SK-N-SH treated with all-trans-retinoic acid at 6 μM for 48 hours (cell line): ENCODE measurements around the gene FOSL1.

Experiments used
- BACH2 ChIP-seq: fragments of 250-450 bp; sonication (Bioruptor Pico); IDR thresholded peaks from 2 replicates; pipeline ENCODE4 v1.9.0; 2021; ENCODE audit warnings: mild to moderate bottlenecking, borderline replicate concordance
- CSDC2 ChIP-seq: fragments of 250-450 bp; sonication (Bioruptor Pico); IDR thresholded peaks from 2 replicates; pipeline ENCODE4 v1.5.0; 2020; ENCODE audit warnings: mild to moderate bottlenecking, moderate library complexity
- ESRRG ChIP-seq: fragments of 250-450 bp; sonication (Bioruptor Pico); IDR thresholded peaks from 2 replicates; pipeline ENCODE4 v1.6.1; 2021; ENCODE audit warnings: mild to moderate bottlenecking
- GLIS3 ChIP-seq: fragments of 250-450 bp; sonication (Bioruptor Pico); IDR thresholded peaks from 2 replicates; pipeline ENCODE4 v1.5.0; 2020; ENCODE audit warnings: mild to moderate bottlenecking, moderate library complexity
- OSR1 ChIP-seq: fragments of 250-450 bp; sonication (Bioruptor Pico); IDR thresholded peaks from 2 replicates; pipeline ENCODE4 v1.8.0; 2022; ENCODE audit warnings: moderate library complexity, mild to moderate bottlenecking, inconsistent platforms
- RARB ChIP-seq: fragments of 250-450 bp; sonication (Bioruptor Pico); IDR thresholded peaks from 2 replicates; pipeline ENCODE4 v1.8.0; 2021; ENCODE audit warnings: mild to moderate bottlenecking, moderate library complexity
- TCF4 ChIP-seq: fragments of 250-450 bp; sonication (Bioruptor Pico); IDR thresholded peaks from 2 replicates; pipeline ENCODE4 v1.8.0; 2021; ENCODE audit warnings: mild to moderate bottlenecking, moderate library complexity, borderline replicate concordance
- TOX ChIP-seq: fragments of 250-450 bp; sonication (Bioruptor Pico); IDR thresholded peaks from 2 replicates; pipeline ENCODE4 v1.8.0; 2021; ENCODE audit warnings: mild to moderate bottlenecking, moderate library complexity, borderline replicate concordance
- ZC3H10 ChIP-seq: fragments of 250-450 bp; sonication (Bioruptor Pico); IDR thresholded peaks from 2 replicates; pipeline ENCODE4 v1.5.1; 2021; ENCODE audit warnings: mild to moderate bottlenecking, moderate library complexity
- ZFP30 ChIP-seq: fragments of 450-650 bp; formaldehyde crosslinking; IDR thresholded peaks from 2 replicates; pipeline ENCODE4 v1.5.0; 2022; ENCODE audit warnings: mild to moderate bottlenecking, moderate library complexity
- ZNF8 ChIP-seq: fragments of 450-650 bp; formaldehyde crosslinking; IDR thresholded peaks from 2 replicates; pipeline ENCODE4 v1.5.0; 2020; ENCODE audit warnings: mild to moderate bottlenecking, moderate library complexity
- TF ChIP-seq, protein P1 (sequence below): fragments of 250-450 bp; sonication (Bioruptor Pico); IDR thresholded peaks from 2 replicates; pipeline ENCODE4 v1.8.0; 2020; ENCODE audit warnings: mild to moderate bottlenecking, moderate library complexity, borderline replicate concordance
- TF ChIP-seq, protein P2 (sequence below): fragments of 250-450 bp; sonication (Bioruptor Pico); IDR thresholded peaks from 2 replicates; pipeline ENCODE4 v1.5.1; 2020; ENCODE audit warnings: low read depth, mild to moderate bottlenecking, moderate library complexity

DNA sequence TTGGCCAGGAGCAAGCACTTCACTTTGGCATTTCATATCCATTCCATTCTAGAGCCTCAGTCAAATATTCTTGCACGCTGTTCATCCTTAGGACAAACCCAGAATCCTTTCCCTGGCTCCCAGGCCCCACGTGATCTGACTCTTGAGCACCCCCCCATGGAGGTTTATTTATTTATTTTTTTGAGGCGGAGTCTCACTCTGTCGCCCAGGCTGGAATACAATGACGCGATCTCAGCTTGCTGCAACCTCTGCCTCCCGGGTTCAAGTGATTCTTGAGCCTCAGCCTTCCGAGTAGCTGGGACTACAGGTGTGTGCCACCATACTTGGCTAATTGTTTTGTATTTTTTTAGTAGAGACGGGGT is 32.4 kb upstream of the FOSL1 start:
- no peak for TF ChIP-seq ZNF8 (CRISPR knock-in tag)
- TF ChIP-seq, protein P1, sequence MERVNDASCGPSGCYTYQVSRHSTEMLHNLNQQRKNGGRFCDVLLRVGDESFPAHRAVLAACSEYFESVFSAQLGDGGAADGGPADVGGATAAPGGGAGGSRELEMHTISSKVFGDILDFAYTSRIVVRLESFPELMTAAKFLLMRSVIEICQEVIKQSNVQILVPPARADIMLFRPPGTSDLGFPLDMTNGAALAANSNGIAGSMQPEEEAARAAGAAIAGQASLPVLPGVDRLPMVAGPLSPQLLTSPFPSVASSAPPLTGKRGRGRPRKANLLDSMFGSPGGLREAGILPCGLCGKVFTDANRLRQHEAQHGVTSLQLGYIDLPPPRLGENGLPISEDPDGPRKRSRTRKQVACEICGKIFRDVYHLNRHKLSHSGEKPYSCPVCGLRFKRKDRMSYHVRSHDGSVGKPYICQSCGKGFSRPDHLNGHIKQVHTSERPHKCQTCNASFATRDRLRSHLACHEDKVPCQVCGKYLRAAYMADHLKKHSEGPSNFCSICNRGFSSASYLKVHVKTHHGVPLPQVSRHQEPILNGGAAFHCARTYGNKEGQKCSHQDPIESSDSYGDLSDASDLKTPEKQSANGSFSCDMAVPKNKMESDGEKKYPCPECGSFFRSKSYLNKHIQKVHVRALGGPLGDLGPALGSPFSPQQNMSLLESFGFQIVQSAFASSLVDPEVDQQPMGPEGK (CRISPR knock-in tag): no peak
- TF ChIP-seq, protein P2, sequence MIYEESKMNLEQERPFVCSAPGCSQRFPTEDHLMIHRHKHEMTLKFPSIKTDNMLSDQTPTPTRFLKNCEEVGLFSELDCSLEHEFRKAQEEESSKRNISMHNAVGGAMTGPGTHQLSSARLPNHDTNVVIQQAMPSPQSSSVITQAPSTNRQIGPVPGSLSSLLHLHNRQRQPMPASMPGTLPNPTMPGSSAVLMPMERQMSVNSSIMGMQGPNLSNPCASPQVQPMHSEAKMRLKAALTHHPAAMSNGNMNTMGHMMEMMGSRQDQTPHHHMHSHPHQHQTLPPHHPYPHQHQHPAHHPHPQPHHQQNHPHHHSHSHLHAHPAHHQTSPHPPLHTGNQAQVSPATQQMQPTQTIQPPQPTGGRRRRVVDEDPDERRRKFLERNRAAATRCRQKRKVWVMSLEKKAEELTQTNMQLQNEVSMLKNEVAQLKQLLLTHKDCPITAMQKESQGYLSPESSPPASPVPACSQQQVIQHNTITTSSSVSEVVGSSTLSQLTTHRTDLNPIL (CRISPR knock-in tag): no peak
- TF ChIP-seq ZC3H10 (CRISPR knock-in tag): no peak
- TF ChIP-seq TCF4 (CRISPR knock-in tag): no peak
- no peak for TF ChIP-seq GLIS3
- TF ChIP-seq ESRRG: no peak
- TF ChIP-seq TOX (CRISPR knock-in tag): no peak
- no peak for TF ChIP-seq ZFP30 (CRISPR knock-in tag)
- no peak for TF ChIP-seq OSR1 (CRISPR knock-in tag)
- TF ChIP-seq CSDC2 (CRISPR knock-in tag): no peak
- no peak for TF ChIP-seq RARB (CRISPR knock-in tag)
- TF ChIP-seq BACH2 (CRISPR knock-in tag): no peak
